Cardiac muscle cell (in vitro differentiated cells and primary cell): ENCODE measurements around the gene USP48. TPM values are rescaled to one million over a fixed set of nuclear protein-coding genes. Genes with fewer than 3 reads are reported as not detected.

Source experiments
- DNase-seq, 2 donors: peaks; one replicate each; pipeline versions ENCODE4 v3.0.0 to v3.0.0-alpha.2; 2010 to 2017; ENCODE audit warnings: low read depth in 1 of 2, low spot score in 1 of 2
- H3K27ac ChIP-seq: fragments of 200-600 bp; sonication (generic); 2 replicates; pipeline ENCODE4 v1.5.1; 2016
- H3K27me3 ChIP-seq: fragments of 200-600 bp; sonication (generic); 2 replicates; pipeline ENCODE4 v1.6.0; 2016; ENCODE audit warnings: control low read depth
- H3K36me3 ChIP-seq: fragments of 200-600 bp; sonication (generic); 2 replicates; pipeline ENCODE4 v1.5.1; 2016; ENCODE audit warnings: control low read depth
- H3K4me1 ChIP-seq: fragments of 200-600 bp; sonication (generic); 2 replicates; pipeline ENCODE4 v1.8.1; 2017; ENCODE audit warnings: low read depth, mild to moderate bottlenecking, mixed run types
- H3K4me3 ChIP-seq: fragments of 200-600 bp; sonication (generic); 2 replicates; pipeline ENCODE4 v1.5.1; 2016; ENCODE audit warnings: mild to moderate bottlenecking
- H3K9me3 ChIP-seq: fragments of 200-600 bp; sonication (generic); 2 replicates; pipeline ENCODE4 v1.5.1; 2017; ENCODE audit warnings: low read depth, mild to moderate bottlenecking, control low read depth
- CTCF ChIP-seq: IDR thresholded peaks from 2 replicates; pipeline ENCODE4 v1.5.1; 2012; ENCODE audit warnings: low read depth, mild to moderate bottlenecking, low read length
- polyA plus RNA-seq: library from polyadenylated mRNA; unstranded; fragments of >200 nt; fragmentation: Nextera tagmentation; extraction: Ambion mirVana; gene quantifications from 2 replicates; pipeline ENCODE4 v1.2.1, GENCODE V29; 2016
- total RNA-seq: library from RNA; depleted of rRNA; stranded (reverse); fragments of >200 nt; gene quantifications from 2 replicates; pipeline ENCODE4 v1.2.3, GENCODE V29; 2016

USP48 gene
- total and polyA plus RNA-seq, 2 experiments from 2014 or later: 29.6 to 52.4 TPM

- H3K9me3 ChIP-seq: no peaks in the 10 kb centered on the region
- no peak for TF ChIP-seq CTCF
Observed at GRCh38 chr1:21696931-21697330, 86.0 kb downstream of the USP48 start.

DNA sequence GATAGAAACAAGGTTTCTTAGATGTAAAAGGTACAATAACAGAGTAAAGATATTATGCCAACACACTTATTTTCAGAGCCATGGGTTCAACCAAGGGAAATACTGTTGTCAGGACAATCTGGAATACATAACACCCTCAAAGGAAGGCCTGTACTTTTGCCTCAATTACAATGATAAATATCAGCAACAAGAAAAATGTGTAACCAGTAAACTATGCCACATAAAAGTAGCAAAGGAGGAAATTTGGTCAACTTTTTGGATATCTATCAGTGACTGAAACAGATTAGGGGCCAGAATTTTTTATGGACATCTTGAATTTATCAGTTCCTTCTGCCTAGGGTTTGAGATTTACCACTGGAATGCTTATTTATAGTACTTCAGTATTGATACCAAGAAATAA is 89.2 kb downstream of the USP48 start:
- Histone ChIP-seq H3K27ac (no peak overlapping the region), H3K9me3 (no peaks in the 10 kb centered on the region), H3K27me3 (no peaks in the 10 kb centered on the region), H3K36me3 (peaks cover 32% of the 10 kb centered on the region), H3K4me1 (no peaks in the 10 kb centered on the region), H3K4me3 (no peak overlapping the region)
- no peak for DNase-seq
- no peak for TF ChIP-seq CTCF

More at GRCh38 chr1:21696931-21697330, 86.0 kb downstream of the USP48 start:
- Histone ChIP-seq H3K4me1 (no peaks in the 10 kb centered on the region), H3K27me3 (no peaks in the 10 kb centered on the region), H3K36me3 (peaks cover 41% of the 10 kb centered on the region), H3K27ac (no peak overlapping the region), H3K4me3 (no peak overlapping the region)
- DNase-seq: no peak

- peaks cover 37% of the 10 kb centered on the region for H3K36me3 ChIP-seq
- H3K9me3 ChIP-seq: no peaks in the 10 kb centered on the region
- TF ChIP-seq CTCF: no peak
- H3K27me3 ChIP-seq: no peaks in the 10 kb centered on the region
- H3K27ac ChIP-seq: no peak overlapping the region
- no peak overlapping the region for H3K4me3 ChIP-seq
- no peak for DNase-seq
- H3K4me1 ChIP-seq: no peaks in the 10 kb centered on the region
Observed at GRCh38 chr1:21691739-21692138, 91.2 kb downstream of the USP48 start.

DNA sequence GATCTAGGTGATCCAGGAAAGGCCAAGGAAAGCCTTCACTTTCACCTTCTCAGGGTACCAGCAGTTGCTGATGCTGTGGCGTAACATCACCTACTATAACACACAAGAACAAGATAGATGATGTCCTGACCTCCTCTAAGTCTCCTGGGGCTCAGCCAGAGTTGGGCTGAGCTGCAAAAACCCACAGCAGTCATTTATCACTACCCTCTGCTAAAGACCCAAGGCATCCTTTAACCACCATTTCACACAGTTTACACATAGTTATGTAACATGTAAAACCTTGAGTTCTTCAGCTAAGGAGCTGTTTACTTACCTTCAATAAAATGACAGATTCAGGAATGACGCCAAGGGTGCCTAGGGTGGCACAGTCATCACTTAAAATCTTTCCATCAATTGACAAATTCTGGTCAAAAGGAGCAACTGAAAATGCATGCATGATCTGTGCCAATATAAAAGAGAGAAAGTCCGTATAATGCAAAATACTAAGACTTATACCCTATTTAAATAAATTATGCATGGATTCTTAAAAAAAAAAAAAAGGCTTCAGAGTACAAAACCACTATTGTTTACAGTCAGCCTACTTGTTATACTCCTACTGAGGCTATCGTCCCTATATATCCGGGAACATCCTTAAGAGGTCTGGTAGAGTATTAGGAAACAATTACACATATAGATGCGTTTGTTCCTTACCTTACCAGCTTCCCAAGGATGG is 93.1 kb downstream of the USP48 start:
- H3K27ac ChIP-seq: no peak overlapping the region

GRCh38 chr1:21687081-21687529 is 95.8 kb downstream of the USP48 start:
- no peak for TF ChIP-seq CTCF
- Histone ChIP-seq H3K27me3 (no peaks in the 10 kb centered on the region), H3K4me1 (no peaks in the 10 kb centered on the region), H3K4me3 (no peak overlapping the region), H3K27ac (no peak overlapping the region), H3K36me3 (peaks cover 21% of the 10 kb centered on the region), H3K9me3 (no peaks in the 10 kb centered on the region)
- DNase-seq: no peak

More for the DNA sequence above, 93.1 kb downstream of the USP48 start:
- no peak for TF ChIP-seq CTCF
- no peaks in the 10 kb centered on the region for H3K27me3 ChIP-seq
- H3K4me1 ChIP-seq: no peaks in the 10 kb centered on the region
- H3K9me3 ChIP-seq: no peaks in the 10 kb centered on the region
- no peak overlapping the region for H3K4me3 ChIP-seq
- DNase-seq: no peak
- peaks cover 37% of the 10 kb centered on the region for H3K36me3 ChIP-seq
